Gastrocnemius medialis (tissue), 4 donors: ENCODE measurements around the gene CRYBB3. TPM values are rescaled to one million over a fixed set of nuclear protein-coding genes. Genes with fewer than 3 reads are reported as not detected.
"Not testable (repeated sequence)": the region's sequence is repeated elsewhere in the genome, so short reads cannot be mapped to it uniquely, and the experiment has no call there.

ENCODE experiments used
- ATAC-seq, 2 donors: fragments of 150-250 bp; one replicate each; pipeline ENCODE4 v1.9.1; 2016
- DNase-seq, 2 donors: peaks; one replicate each; pipeline ENCODE4 v3.0.0-alpha.2; 2019
- H3K27ac ChIP-seq, 4 donors: fragments of 200-600 bp; sonication (generic); 1 replicate in 1 of 4; 2 replicates in 3 of 4; pipeline ENCODE4 v1.5.1; 2016 to 2018; ENCODE audit warnings: mild to moderate bottlenecking in 2 of 4, moderate library complexity in 1 of 4
- H3K27me3 ChIP-seq, 3 donors: fragments of 200-600 bp; sonication (generic) in 2 of 3; 1 replicate in 1 of 3; 2 replicates in 2 of 3; pipeline versions ENCODE4 v1.5.1 to v1.6.0; 2016 to 2019; ENCODE audit warnings: mild to moderate bottlenecking in 1 of 3, moderate library complexity in 1 of 3
- H3K36me3 ChIP-seq, 2 donors: fragments of 200-600 bp; sonication (generic) in 1 of 2; one replicate each; pipeline ENCODE4 v1.5.1; 2017 to 2018
- H3K4me1 ChIP-seq, 2 donors: fragments of 200-600 bp; sonication (generic) in 1 of 2; one replicate each; pipeline ENCODE4 v1.5.1; 2016 to 2017; ENCODE audit warnings: mild to moderate bottlenecking in 2 of 2
- H3K4me3 ChIP-seq, 4 donors: fragments of 200-600 bp; sonication (generic) in 3 of 4; 1 replicate in 1 of 4; 2 replicates in 3 of 4; pipeline ENCODE4 v1.5.1; 2016 to 2019; ENCODE audit warnings: mild to moderate bottlenecking in 2 of 4
- H3K9me3 ChIP-seq, 3 donors: fragments of 200-600 bp; sonication (generic) in 2 of 3; 1 replicate in 1 of 3; 2 replicates in 2 of 3; pipeline ENCODE4 v1.5.1; 2016 to 2019
- CTCF ChIP-seq, 5 experiments: fragments of 450-650 bp in 3 of 5; fragments of 200-600 bp in 2 of 5; sonication (generic) in 2 of 5; IDR thresholded peaks in 4 of 5; conservative IDR thresholded peaks in 1 of 5; 1 replicate in 4 of 5; 2 replicates in 1 of 5; pipeline ENCODE4 v1.5.1; 2016 to 2019; ENCODE audit warnings: antibody characterized with exemption in 5 of 5, mild to moderate bottlenecking in 3 of 5, moderate library complexity in 3 of 5
- POLR2A ChIP-seq, 2 donors: fragments of 450-650 bp; IDR thresholded peaks; one replicate each; pipeline ENCODE4 v1.6.1; 2017; ENCODE audit warnings: antibody characterized with exemption in 2 of 2, mild to moderate bottlenecking in 2 of 2, moderate library complexity in 2 of 2
- in situ Hi-C, 4 donors: fragments of 200-750 bp; cut with MboI; loops; one replicate each; pipeline versions ENCODE4 v1.15.0 to v1.8.0; 2017; ENCODE audit warnings: low sequenced_read_pairs in 4 of 4
- intact Hi-C: fragments of 100-400 bp; cut with DNase I; formaldehyde crosslinking; loops from one replicate; pipeline ENCODE4 v1.15.1; 2023; ENCODE audit warnings: low total_unique reads
- total RNA-seq, 4 donors: library from RNA; depleted of rRNA; stranded (reverse); fragments of >200 nt; gene quantifications; one replicate each; pipeline versions ENCODE4 v1.1.0 to v1.2.3, GENCODE V29; 2016

CRYBB3 gene
- total RNA-seq, 4 donors from 2014 or later = not detected

GRCh38 chr22:25201557-25202273 lies 2.1 kb downstream of the CRYBB3 start:
- DNase-seq (no peak), ATAC-seq (no peak)
- no peak for TF ChIP-seq POLR2A (IDR thresholded peaks at IDR 0.05)
- Histone ChIP-seq H3K9me3 (no peaks in the 10 kb centered on the region), H3K27me3 (no peaks in the 10 kb centered on the region), H3K4me3 (no peak overlapping the region), H3K36me3 (peaks cover 0 to 6% of the 10 kb centered on the region in 2 donors), H3K4me1 (no peaks in the 10 kb centered on the region), H3K27ac (no peak overlapping the region)
- in situ Hi-C loops (no loop called here), intact Hi-C loops (no loop called here)

GRCh38 chr22:25202290-25202921 lies 2.7 kb downstream of the CRYBB3 start:
- ATAC-seq (peak; percentile 46 to 62), DNase-seq (peak in 1 of 2 donors; percentile 37)
- in situ Hi-C loops = no loop called here
- H3K4me1 ChIP-seq = no peaks in the 10 kb centered on the region
- intact Hi-C loops = no loop called here
- H3K9me3 ChIP-seq = no peaks in the 10 kb centered on the region
- no peaks in the 10 kb centered on the region for H3K27me3 ChIP-seq
- H3K4me3 ChIP-seq = no peak overlapping the region
- no peak for TF ChIP-seq POLR2A (IDR thresholded peaks at IDR 0.05)
- TF ChIP-seq CTCF (IDR thresholded peaks at IDR 0.05 in 4 of 5, conservative IDR thresholded peaks at IDR 0.05 in 1 of 5) = peak; percentile 13 to 81 (median 60)
- no peak overlapping the region for H3K27ac ChIP-seq
- H3K36me3 ChIP-seq = no peaks in the 10 kb centered on the region

GRCh38 chr22:25203082-25203481 lies 3.4 kb downstream of the CRYBB3 start:
- Histone ChIP-seq H3K36me3 (no peaks in the 10 kb centered on the region), H3K4me1 (no peaks in the 10 kb centered on the region), H3K4me3 (no peak overlapping the region), H3K27me3 (no peaks in the 10 kb centered on the region), H3K9me3 (no peaks in the 10 kb centered on the region), H3K27ac (no peak overlapping the region)
- DNase-seq (no peak), ATAC-seq (no peak)
- in situ Hi-C loops (no loop called here), intact Hi-C loops (no loop called here)
- no peak for TF ChIP-seq POLR2A (IDR thresholded peaks at IDR 0.05)

- H3K36me3 ChIP-seq, H3K9me3 ChIP-seq, H3K27ac ChIP-seq, H3K4me3 ChIP-seq, DNase-seq, in situ Hi-C loops, ATAC-seq, H3K27me3 ChIP-seq, intact Hi-C loops, H3K4me1 ChIP-seq: not testable (repeated sequence)
Observed at GRCh38 chr22:25204547-25204946, 4.9 kb downstream of the CRYBB3 start.

- ATAC-seq (no peak), DNase-seq (no peak)
- intact Hi-C loops (no loop called here), in situ Hi-C loops (no loop called here)
- no peak for TF ChIP-seq CTCF (IDR thresholded peaks at IDR 0.05 in 4 of 5, conservative IDR thresholded peaks at IDR 0.05 in 1 of 5)
- TF ChIP-seq POLR2A (IDR thresholded peaks at IDR 0.05) = no peak
- H3K9me3 ChIP-seq = no peaks in the 10 kb centered on the region
- no peaks in the 10 kb centered on the region for H3K36me3 ChIP-seq
- H3K4me3 ChIP-seq = no peak overlapping the region
- no peaks in the 10 kb centered on the region for H3K4me1 ChIP-seq
- H3K27ac ChIP-seq = no peak overlapping the region
- H3K27me3 ChIP-seq = no peaks in the 10 kb centered on the region
Observed at GRCh38 chr22:25205847-25206246, 6.2 kb downstream of the CRYBB3 start.

GRCh38 chr22:25206998-25207397 lies 7.3 kb downstream of the CRYBB3 start:
- intact Hi-C loops = no loop called here
- in situ Hi-C loops = no loop called here
- H3K4me1 ChIP-seq = no peaks in the 10 kb centered on the region
- DNase-seq (no peak), ATAC-seq (no peak)
- no peak overlapping the region for H3K27ac ChIP-seq
- no peaks in the 10 kb centered on the region for H3K27me3 ChIP-seq
- H3K36me3 ChIP-seq = no peaks in the 10 kb centered on the region
- no peak for TF ChIP-seq POLR2A (IDR thresholded peaks at IDR 0.05)
- TF ChIP-seq CTCF (IDR thresholded peaks at IDR 0.05 in 4 of 5, conservative IDR thresholded peaks at IDR 0.05 in 1 of 5) = no peak
- H3K4me3 ChIP-seq = no peak overlapping the region
- H3K9me3 ChIP-seq = no peaks in the 10 kb centered on the region
